Rectal smooth muscle tissue (tissue), 1 donor: ENCODE measurements around the gene NEUROD1.

ENCODE experiments used
- H3K27ac ChIP-seq: one replicate; pipeline ENCODE4 v1.7.0; 2013; ENCODE audit warnings: low read depth, low read length, inconsistent platforms
- H3K27me3 ChIP-seq: one replicate; pipeline ENCODE4 v1.7.0; 2013; ENCODE audit warnings: low read length; ENCODE audit not compliant: control insufficient read depth, insufficient read depth
- H3K36me3 ChIP-seq: one replicate; pipeline ENCODE4 v1.7.0; 2013; ENCODE audit warnings: low read length; ENCODE audit not compliant: control insufficient read depth, insufficient read depth
- H3K4me1 ChIP-seq: one replicate; pipeline ENCODE4 v1.7.0; 2013; ENCODE audit warnings: low read length; ENCODE audit not compliant: control insufficient read depth, insufficient read depth
- H3K4me3 ChIP-seq: one replicate; pipeline ENCODE4 v1.7.0; 2013; ENCODE audit warnings: low read length
- H3K9ac ChIP-seq: one replicate; pipeline ENCODE4 v1.7.0; 2013; ENCODE audit warnings: low read length

The NEUROD1 gene

DNA sequence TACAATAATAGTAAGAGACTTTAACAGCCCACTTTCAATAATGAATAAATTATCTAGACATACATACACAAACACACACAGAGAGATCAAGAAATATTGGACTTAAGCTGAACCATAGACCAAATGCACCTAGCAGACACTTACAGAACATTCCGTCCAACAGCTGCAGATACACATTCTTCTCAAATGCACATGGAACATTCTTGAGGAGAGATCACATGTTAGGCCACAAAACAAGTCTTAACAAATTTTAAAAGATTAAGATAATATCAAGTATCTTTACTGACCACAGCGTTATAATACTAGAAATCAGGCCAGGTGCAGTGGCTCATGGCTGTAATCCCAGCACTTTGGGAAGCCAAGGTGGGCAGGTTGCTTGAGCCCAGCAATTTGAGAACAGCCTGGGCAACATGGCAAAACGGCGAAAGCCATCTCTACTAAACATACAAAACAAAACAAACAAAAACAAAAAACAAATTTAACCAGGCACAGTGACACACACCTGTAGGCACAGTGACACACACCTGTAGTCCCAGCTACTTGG is 30.8 kb downstream of the NEUROD1 start:
- Histone ChIP-seq H3K27me3 (no peaks in the 10 kb centered on the region), H3K4me3 (no peak overlapping the region), H3K9ac (no peak overlapping the region)

DNA sequence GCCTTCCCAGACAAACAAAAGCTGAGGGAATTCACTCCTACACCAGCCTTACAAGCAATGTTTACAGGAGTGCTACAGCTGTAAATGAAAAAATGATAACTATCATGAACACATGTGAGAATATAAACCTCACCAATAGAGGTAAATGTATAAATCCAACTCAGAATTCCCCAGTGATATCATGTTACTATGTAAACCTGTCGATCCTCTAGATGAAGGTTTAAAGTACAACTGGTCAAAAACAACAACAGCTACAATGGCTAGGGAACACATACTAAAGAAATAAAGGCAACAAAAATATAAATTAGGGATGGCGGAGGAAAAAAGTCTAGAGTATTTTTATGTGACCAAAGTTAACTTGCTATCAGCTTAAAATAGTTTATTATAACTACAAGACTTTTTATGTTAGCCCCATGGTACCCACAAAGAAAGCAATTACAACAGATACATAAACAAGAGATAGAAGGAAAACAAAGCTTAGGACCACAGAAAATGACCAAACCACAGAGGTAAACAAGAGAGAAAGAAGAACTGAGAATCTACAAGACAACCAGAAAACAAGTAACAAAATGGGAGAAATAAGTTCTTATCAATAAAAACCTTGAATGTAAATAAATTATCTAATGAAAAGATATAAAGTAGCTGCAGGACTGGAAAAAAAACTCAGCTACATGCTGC is 31.7 kb downstream of the NEUROD1 start:
- Histone ChIP-seq H3K9ac (no peak overlapping the region), H3K27ac (no peak overlapping the region), H3K4me1 (no peaks in the 10 kb centered on the region), H3K27me3 (no peaks in the 10 kb centered on the region), H3K4me3 (no peak overlapping the region), H3K36me3 (no peaks in the 10 kb centered on the region)

More for the DNA sequence above, 30.8 kb downstream of the NEUROD1 start:
- H3K27ac ChIP-seq: no peak overlapping the region
- no peaks in the 10 kb centered on the region for H3K36me3 ChIP-seq
- H3K4me1 ChIP-seq: no peaks in the 10 kb centered on the region

DNA sequence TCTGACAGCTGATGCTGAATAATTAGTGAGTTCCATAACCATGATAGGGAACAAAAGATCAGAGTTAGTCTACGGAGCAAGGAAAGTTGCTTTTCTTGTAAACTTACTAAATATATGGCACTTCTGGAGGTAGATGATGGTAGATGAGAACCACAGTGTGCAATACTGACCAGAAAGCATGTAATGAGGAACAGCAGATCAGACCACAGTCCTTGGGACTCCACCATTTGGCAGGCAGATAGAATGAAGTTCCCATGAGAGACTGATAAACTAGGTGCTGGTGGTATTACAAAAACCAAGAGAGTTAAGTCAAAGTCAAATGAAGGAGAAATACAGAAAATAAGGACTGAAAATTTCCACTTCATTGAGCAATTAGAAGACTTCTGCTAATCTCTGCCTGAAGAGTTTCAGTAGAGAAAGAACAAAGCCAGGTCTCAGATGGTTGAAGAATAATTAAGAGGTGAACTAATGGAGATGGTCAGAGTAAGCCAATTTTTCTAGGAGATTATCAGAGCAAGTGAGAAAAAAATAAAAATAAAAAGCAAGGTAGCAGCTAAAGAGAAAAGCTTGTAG is 33.8 kb downstream of the NEUROD1 start:
- Histone ChIP-seq H3K27ac (no peak overlapping the region), H3K4me1 (no peaks in the 10 kb centered on the region), H3K4me3 (no peak overlapping the region), H3K36me3 (no peaks in the 10 kb centered on the region), H3K9ac (no peak overlapping the region), H3K27me3 (no peaks in the 10 kb centered on the region)

- Histone ChIP-seq H3K36me3 (no peaks in the 10 kb centered on the region), H3K27ac (no peak overlapping the region), H3K4me3 (no peak overlapping the region), H3K27me3 (no peaks in the 10 kb centered on the region), H3K4me1 (no peaks in the 10 kb centered on the region), H3K9ac (no peak overlapping the region)
Observed at GRCh38 chr2:181643151-181643550, 37.2 kb downstream of the NEUROD1 start.

DNA sequence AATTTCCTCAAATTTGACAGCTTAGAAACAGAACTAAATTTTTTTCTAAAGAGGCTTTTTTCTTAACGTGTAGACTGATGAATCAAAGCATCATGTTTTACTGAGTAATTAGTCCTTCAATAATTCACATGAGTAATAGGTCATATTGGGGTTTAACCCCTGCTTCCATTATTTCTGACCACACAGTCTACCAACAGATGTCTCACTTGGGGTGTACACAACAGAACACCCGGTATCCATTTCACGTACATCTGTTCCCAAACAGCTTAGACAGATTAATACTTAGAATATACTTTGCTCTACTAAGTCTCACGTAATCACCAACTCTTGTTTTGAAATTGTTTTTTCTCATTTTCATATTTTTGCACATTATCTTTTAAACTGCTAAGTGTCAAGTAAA is 38.2 kb downstream of the NEUROD1 start:
- no peak overlapping the region for H3K4me3 ChIP-seq
- H3K27me3 ChIP-seq: no peaks in the 10 kb centered on the region
- no peaks in the 10 kb centered on the region for H3K4me1 ChIP-seq
- no peaks in the 10 kb centered on the region for H3K36me3 ChIP-seq
- H3K27ac ChIP-seq: no peak overlapping the region
- H3K9ac ChIP-seq: no peak overlapping the region

GRCh38 chr2:181639686-181640085 is 40.6 kb downstream of the NEUROD1 start:
- H3K9ac ChIP-seq: no peak overlapping the region
- H3K27ac ChIP-seq: no peak overlapping the region
- H3K4me1 ChIP-seq: no peaks in the 10 kb centered on the region
- no peaks in the 10 kb centered on the region for H3K36me3 ChIP-seq
- no peaks in the 10 kb centered on the region for H3K27me3 ChIP-seq
- H3K4me3 ChIP-seq: no peak overlapping the region

- Histone ChIP-seq H3K36me3 (no peaks in the 10 kb centered on the region), H3K4me1 (no peaks in the 10 kb centered on the region), H3K27me3 (no peaks in the 10 kb centered on the region), H3K9ac (no peak overlapping the region), H3K4me3 (no peak overlapping the region), H3K27ac (no peak overlapping the region)
Observed at GRCh38 chr2:181632733-181633401, 47.5 kb downstream of the NEUROD1 start.

GRCh38 chr2:181628590-181629585 is 51.4 kb downstream of the NEUROD1 start:
- no peaks in the 10 kb centered on the region for H3K36me3 ChIP-seq
- no peak overlapping the region for H3K9ac ChIP-seq
- H3K4me1 ChIP-seq: no peaks in the 10 kb centered on the region
- no peaks in the 10 kb centered on the region for H3K27me3 ChIP-seq
- no peak overlapping the region for H3K4me3 ChIP-seq
- no peak overlapping the region for H3K27ac ChIP-seq

- Histone ChIP-seq H3K27me3 (no peaks in the 10 kb centered on the region), H3K36me3 (no peaks in the 10 kb centered on the region), H3K4me1 (no peaks in the 10 kb centered on the region)
Observed at GRCh38 chr2:181627545-181627944, 52.8 kb downstream of the NEUROD1 start.

DNA sequence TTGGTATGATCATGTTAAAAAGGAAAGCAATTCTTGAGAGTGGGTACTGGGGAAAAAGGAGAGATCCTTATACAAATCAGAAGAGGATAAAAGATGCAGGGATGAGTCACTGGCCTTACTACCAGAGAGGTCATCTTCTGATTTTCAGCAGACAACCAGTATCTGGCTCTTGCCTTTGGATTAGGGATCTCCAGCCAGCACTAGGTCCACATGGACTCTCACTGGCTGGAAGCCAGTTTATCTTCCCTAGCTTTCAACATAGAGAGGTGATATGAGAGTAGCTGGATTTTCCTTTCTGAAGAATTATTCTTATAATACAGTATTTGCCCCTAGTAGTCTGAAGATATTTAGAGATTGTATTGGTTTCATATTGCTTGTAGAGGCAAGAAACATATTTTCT is 53.6 kb downstream of the NEUROD1 start:
- Histone ChIP-seq H3K27ac (no peak overlapping the region), H3K4me3 (no peak overlapping the region), H3K36me3 (no peaks in the 10 kb centered on the region), H3K27me3 (no peaks in the 10 kb centered on the region), H3K9ac (no peak overlapping the region), H3K4me1 (no peaks in the 10 kb centered on the region)

More at GRCh38 chr2:181627545-181627944, 52.8 kb downstream of the NEUROD1 start:
- Histone ChIP-seq H3K9ac (no peak overlapping the region), H3K27ac (no peak overlapping the region), H3K4me3 (no peak overlapping the region)
